Mammary epithelial cell (primary cell): ENCODE data around the gene DDX1.

Experiments used
- EZH2 ChIP-seq: IDR thresholded peaks from 2 replicates; pipeline ENCODE4 v1.6.1; 2012; ENCODE audit warnings: low read length, inconsistent platforms, borderline replicate concordance
- TF ChIP-seq, protein P1 (sequence below), 2 donors: IDR thresholded peaks in 1 of 2; conservative IDR thresholded peaks in 1 of 2; 2 replicates each; pipeline ENCODE4 v1.5.1; 2011 to 2012; ENCODE audit warnings: inconsistent platforms in 2 of 2, low read length in 2 of 2, mild to moderate bottlenecking in 2 of 2, control low read depth in 1 of 2, low read depth in 1 of 2; ENCODE audit not compliant: insufficient read depth in 1 of 2; ENCODE audit errors: extremely low read depth in 1 of 2

DNA sequence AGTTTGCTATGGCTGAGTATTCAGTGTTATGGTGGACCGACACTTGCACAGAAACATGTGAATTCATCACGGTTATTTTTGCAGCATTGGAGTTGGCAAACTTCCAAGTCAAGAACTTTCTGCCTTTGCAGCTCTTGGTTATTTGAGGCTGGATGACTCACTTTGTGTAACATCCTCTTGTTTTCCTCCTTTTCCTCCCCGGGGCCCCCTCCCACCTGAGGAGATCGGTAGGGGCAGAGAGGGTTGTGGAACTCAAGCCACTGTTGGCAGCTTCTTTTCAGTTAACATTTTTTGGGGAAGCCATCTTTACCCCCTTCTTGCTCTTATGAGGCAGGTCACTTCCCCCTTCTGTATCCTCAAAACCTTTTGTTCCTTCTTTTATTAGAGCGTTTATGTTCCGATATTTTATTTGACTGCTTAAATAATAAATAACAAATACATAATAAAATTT is 48.6 kb downstream of the DDX1 start:
- TF ChIP-seq, protein P1, sequence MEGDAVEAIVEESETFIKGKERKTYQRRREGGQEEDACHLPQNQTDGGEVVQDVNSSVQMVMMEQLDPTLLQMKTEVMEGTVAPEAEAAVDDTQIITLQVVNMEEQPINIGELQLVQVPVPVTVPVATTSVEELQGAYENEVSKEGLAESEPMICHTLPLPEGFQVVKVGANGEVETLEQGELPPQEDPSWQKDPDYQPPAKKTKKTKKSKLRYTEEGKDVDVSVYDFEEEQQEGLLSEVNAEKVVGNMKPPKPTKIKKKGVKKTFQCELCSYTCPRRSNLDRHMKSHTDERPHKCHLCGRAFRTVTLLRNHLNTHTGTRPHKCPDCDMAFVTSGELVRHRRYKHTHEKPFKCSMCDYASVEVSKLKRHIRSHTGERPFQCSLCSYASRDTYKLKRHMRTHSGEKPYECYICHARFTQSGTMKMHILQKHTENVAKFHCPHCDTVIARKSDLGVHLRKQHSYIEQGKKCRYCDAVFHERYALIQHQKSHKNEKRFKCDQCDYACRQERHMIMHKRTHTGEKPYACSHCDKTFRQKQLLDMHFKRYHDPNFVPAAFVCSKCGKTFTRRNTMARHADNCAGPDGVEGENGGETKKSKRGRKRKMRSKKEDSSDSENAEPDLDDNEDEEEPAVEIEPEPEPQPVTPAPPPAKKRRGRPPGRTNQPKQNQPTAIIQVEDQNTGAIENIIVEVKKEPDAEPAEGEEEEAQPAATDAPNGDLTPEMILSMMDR (conservative IDR thresholded peaks at IDR 0.05 in 1 of 2, IDR thresholded peaks at IDR 0.05 in 1 of 2; ENCODE audit: extremely low read depth in 1 of 2, insufficient read depth in 1 of 2, low read depth in 1 of 2, low read length in 2 of 2), result no peak
- no peak for TF ChIP-seq EZH2
